Measurements from ENCODE around the gene KLHDC10.
"Not testable (repeated sequence)": the region's sequence is repeated elsewhere in the genome, so short reads cannot be mapped to it uniquely, and the experiment has no call there.

Gene KLHDC10

DNA sequence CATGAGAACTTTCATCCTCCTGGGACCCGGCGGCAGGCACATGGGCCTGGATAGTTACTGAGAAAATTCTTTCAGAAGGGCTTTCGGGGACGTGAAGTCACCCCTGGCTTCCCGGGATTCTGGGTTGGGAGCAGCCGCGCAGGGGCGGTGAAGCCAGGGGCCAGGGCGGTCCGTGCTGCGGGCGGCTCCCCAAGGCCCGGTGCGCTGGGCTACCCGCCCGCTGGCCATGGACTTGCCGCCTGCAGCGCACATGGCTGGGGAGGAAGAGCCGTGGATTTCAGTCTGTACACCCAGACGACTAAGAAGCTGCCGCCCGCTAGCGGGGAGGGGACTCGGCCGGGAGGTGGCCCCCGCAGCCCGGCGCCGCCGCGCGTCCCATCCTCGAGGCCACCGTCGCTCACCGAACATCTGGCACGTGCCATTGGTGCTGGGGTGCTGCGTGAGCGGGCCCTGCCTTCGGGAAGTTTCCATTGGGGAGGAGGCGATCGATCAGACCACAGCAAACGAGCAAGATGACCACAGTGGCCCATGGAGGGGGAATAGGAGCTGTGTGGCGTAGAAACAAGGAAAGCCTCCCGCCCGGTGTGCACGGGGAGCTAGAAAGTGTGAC lies 70.3 kb downstream of the KLHDC10 start:
- in situ Hi-C loops (cut with MboI; ENCODE audit: low sequenced_read_pairs): no loop called here

- in situ Hi-C loops (cut with MboI; ENCODE audit: low sequenced_read_pairs): no loop called here
These were observed 71.0 kb downstream of the KLHDC10 start for GRCh38 chr7:130141161-130141883.

- in situ Hi-C loops (cut with MboI; ENCODE audit: low sequenced_read_pairs): no loop called here
These were observed 71.7 kb downstream of the KLHDC10 start for GRCh38 chr7:130141884-130142653.

DNA sequence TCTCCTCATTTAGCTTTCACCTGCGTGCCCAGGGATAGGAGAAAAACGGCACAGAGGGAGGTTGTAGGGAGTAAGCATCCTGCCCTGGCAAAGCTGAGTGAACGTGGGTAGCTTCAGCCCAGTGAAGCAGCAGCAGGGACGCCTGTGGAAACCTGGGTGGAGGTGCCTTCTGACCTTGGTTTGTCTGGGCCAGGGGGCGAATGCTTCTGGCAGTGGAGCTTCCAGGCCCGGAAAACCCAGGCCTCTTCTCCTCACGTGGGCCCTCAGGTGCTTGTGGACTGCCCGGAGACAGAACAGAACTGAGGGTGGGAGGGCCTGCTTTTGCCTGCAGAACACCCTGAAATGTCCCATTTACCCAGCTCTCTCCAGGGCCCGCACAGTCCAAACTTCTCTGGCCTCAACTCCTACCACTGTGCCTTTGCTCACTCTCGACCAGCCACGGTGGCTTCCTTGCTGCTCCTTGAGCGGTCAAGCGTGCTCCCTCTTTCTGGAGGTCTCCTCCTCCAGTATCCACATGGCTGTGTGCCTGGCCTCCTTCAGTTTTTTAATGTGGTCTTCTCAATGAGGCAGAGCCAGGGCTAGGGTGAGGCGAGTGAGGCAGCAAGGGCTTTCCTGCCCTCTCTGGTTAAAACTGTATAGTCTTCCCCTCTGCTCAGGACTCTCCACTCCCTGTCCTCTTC lies 72.5 kb downstream of the KLHDC10 start:
- in situ Hi-C loops (cut with MboI; ENCODE audit: low sequenced_read_pairs): no loop called here

- in situ Hi-C loops (cut with MboI; ENCODE audit: low sequenced_read_pairs): no loop called here
These were observed 73.0 kb downstream of the KLHDC10 start for GRCh38 chr7:130143334-130143732.

DNA sequence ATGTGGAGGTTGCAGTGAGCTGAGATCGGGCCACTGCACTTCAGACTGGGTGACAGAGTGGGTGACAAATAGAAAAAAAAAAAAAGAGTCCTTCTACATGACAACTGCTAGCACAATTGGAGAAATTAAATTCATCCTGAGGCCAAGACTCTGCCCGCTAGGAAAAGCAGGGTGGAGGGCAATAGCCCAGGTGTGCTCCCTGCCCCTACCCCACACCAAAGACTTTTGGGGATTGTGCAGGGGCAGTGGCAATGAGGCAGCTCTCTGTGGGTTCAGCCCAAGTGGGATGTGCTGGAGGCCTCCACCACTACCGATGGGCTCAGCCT lies 73.6 kb downstream of the KLHDC10 start:
- in situ Hi-C loops (cut with MboI; ENCODE audit: low sequenced_read_pairs): no loop called here

DNA sequence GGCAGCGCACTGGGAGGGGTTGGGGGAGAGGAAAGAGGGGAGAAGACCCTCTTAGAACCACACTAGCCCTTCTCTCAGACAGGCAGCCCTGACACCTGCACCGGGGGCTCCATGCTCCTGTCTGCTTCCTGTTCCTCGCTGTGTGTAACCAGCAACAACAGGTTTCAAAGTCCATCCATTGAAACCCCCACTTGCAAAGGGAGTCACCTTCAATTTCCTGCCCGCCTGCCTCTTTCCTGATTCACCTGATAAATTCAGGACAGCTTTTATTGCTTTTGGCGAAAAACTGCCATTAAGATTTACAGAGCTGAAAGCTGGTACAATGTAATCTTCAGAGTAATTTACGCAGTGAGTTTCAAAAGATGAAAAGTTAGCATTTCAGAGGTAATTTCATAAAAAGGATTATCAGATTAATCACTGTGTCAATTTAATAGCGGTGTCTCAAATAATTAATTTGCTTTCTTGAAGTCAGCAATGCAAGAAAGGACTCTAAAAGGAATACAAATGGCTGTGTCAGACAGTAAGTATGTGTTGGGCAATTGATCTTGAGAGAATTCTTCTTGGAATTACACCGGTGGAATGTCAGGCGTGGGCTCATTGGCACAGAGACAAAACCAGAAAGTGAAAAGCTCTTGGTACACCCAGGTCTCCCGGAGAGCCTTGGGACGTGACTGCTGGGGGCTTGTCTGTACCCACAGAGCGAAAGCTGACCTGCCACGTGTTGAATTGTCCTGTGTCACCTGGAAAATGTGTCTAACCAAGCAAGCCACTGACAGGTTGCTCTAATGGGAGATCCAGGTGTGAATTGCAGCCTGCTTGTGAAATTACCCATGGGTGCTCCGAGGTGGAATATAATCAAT lies 74.2 kb downstream of the KLHDC10 start:
- in situ Hi-C loops (cut with MboI; ENCODE audit: low sequenced_read_pairs): no loop called here

GRCh38 chr7:130145424-130146100 lies 75.2 kb downstream of the KLHDC10 start:
- in situ Hi-C loops (cut with MboI; ENCODE audit: low sequenced_read_pairs): no loop called here

GRCh38 chr7:130146142-130146541 lies 75.8 kb downstream of the KLHDC10 start:
- in situ Hi-C loops (cut with MboI; ENCODE audit: low sequenced_read_pairs): not testable (repeated sequence)

- in situ Hi-C loops (cut with MboI; ENCODE audit: low sequenced_read_pairs): no loop called here
These were observed 76.5 kb downstream of the KLHDC10 start for GRCh38 chr7:130146693-130147405.

- in situ Hi-C loops (cut with MboI; ENCODE audit: low sequenced_read_pairs): no loop called here
These were observed 77.5 kb downstream of the KLHDC10 start for GRCh38 chr7:130147710-130148325.

DNA sequence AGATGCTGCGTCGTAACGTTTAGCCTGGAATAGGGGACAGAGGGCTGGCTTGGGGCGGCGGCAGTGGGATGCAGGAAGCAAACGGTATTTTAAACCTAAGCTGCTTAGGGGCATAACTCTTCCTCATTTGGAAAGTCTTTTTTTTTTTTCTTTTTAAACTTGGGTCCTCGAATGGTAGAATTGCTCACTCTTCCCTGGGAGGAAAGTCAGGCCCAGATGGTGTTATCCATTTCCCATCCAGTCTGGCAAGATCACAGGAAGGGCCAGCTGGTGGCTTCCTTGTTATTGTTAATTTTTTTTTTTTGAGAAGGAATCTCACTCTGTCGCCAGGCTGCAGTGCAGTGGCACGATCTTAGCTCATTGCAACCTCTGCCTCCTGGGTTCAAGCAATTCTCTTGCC lies 78.2 kb downstream of the KLHDC10 start:
- in situ Hi-C loops (cut with MboI; ENCODE audit: low sequenced_read_pairs): no loop called here

GRCh38 chr7:130149281-130150139 lies 79.2 kb downstream of the KLHDC10 start:
- in situ Hi-C loops (cut with MboI; ENCODE audit: low sequenced_read_pairs): no loop called here

DNA sequence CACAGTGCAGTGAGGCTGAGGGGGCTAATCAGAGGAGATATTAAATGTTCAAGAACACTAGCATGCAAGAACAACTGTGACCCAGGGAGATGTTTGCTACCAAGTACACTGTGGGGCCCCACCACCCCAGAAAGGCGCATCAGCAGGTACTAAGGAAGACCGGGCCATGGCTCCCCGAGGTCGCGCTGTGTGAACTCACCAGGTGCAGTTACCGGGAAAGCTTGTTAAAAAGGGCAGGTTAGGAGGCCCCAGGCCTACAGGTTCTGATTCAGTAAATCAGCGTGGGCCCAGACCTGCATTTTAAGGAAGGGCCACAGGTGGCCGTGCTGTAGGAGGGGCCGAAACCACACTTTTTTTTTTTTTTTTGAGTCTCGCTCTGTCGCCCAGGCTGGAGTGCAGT lies 80.3 kb downstream of the KLHDC10 start:
- in situ Hi-C loops (cut with MboI; ENCODE audit: low sequenced_read_pairs): no loop called here

- in situ Hi-C loops (cut with MboI; ENCODE audit: low sequenced_read_pairs): no loop called here
These were observed 81.5 kb downstream of the KLHDC10 start for GRCh38 chr7:130151591-130152492.

DNA sequence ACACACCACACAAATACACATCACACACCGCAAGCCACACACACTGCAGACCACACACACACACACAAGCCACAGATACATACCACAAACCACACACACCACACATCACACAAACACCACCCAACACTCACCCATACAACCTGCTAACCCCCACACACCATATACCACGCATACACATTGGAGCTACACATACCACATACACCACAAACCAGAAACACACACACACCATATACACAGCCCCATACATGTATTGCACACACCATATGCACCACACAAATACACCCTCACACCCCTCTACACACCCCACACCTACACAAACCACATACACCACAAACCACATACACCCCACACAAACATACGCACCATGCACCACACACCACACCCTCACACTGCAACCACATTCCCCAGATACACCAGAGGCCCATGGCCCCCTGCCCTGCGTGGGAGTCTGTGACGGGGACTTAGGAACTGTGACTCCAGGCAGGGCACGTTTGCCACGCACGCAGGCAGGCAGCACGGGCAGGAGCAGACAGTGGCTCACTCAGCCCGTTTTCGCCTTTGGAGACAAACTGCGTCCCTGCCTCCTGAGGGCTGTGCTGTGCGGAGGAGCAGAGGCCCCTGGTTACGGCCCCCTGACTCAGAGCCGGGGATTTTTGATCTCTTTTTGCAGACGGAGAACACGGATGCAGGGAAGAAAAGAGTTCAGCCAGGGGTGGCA lies 82.3 kb downstream of the KLHDC10 start:
- in situ Hi-C loops (cut with MboI; ENCODE audit: low sequenced_read_pairs): no loop called here
